ENCODE results near the gene RFX6. TPM values are rescaled to one million over a fixed set of nuclear protein-coding genes. Genes with fewer than 3 reads are reported as not detected.

The RFX6 gene
- total and polyA plus RNA-seq, 10 of the 15 experiments (the other 5 are each of a cell fraction or from before 2014, with no cell fraction given): not detected

DNA sequence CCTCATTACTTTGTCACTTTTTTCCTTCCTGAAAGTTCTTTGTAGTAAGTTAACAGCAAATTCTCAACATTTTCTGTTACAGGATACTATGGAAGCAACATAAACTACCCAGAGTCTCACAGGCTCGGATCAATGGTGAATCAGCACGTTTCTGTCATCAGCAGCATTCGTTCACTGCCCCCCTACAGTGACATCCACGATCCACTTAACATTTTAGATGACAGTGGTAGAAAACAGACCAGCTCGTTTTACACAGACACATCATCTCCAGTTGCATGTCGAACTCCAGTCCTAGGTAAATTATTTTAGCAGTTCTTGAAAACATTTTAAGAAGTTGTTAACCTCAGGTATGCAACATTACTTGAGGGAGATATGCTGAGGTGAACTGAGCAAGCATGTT lies 51.6 kb downstream of the RFX6 start:
- CTCF ChIA-PET: no interaction called here
- Histone ChIP-seq H3K27me3 (replicated peaks in 1 of 2; ENCODE audit: control insufficient read depth in 2 of 2, insufficient read depth in 2 of 2, low read length in 1 of 2) (no peaks in the 10 kb centered on the region; a peak in 1 of 4 replicates), H3K9ac (ENCODE audit: control insufficient read depth, insufficient read depth, low read length) (no peak overlapping the region), H3K27ac (ENCODE audit: control insufficient read depth, insufficient read depth) (no peak overlapping the region), H3K36me3 (ENCODE audit: control insufficient read depth in 2 of 2, insufficient read depth in 2 of 2, low read length in 1 of 2) (no peaks in the 10 kb centered on the region), H2AFZ (ENCODE audit: control insufficient read depth, low read depth, low read length) (no peak overlapping the region), H3K4me2 (ENCODE audit: control insufficient read depth, insufficient read depth) (no peak overlapping the region), H3K79me2 (ENCODE audit: control insufficient read depth, insufficient read depth, low read length) (no peaks in the 10 kb centered on the region), H3K4me1 (ENCODE audit: control insufficient read depth, insufficient read depth, low read length) (no peaks in the 10 kb centered on the region), H3K9me3 (replicated peaks; ENCODE audit: control insufficient read depth, insufficient read depth, low read length) (no peaks in the 10 kb centered on the region), H3K4me3 (no peak overlapping the region), H4K20me1 (ENCODE audit: control insufficient read depth, insufficient read depth) (no peaks in the 10 kb centered on the region)
- RAD21 ChIA-PET (ENCODE audit: unreplicated experiment): no interaction called here
- in situ Hi-C loops (cut with MboI) (no loop called here), intact Hi-C loops (cut with micrococcal nuclease; ENCODE audit: unreplicated experiment) (no loop called here)
- DNase-seq (ENCODE audit: low read depth, low spot score): no peak
- SMC1A ChIA-PET (ENCODE audit: uncharacterized antibody, unreplicated experiment): no interaction called here
- no peak for TF ChIP-seq NFIC (IDR thresholded peaks at IDR 0.05; ENCODE audit: low read depth, low read length)
- TF ChIP-seq, protein P1, sequence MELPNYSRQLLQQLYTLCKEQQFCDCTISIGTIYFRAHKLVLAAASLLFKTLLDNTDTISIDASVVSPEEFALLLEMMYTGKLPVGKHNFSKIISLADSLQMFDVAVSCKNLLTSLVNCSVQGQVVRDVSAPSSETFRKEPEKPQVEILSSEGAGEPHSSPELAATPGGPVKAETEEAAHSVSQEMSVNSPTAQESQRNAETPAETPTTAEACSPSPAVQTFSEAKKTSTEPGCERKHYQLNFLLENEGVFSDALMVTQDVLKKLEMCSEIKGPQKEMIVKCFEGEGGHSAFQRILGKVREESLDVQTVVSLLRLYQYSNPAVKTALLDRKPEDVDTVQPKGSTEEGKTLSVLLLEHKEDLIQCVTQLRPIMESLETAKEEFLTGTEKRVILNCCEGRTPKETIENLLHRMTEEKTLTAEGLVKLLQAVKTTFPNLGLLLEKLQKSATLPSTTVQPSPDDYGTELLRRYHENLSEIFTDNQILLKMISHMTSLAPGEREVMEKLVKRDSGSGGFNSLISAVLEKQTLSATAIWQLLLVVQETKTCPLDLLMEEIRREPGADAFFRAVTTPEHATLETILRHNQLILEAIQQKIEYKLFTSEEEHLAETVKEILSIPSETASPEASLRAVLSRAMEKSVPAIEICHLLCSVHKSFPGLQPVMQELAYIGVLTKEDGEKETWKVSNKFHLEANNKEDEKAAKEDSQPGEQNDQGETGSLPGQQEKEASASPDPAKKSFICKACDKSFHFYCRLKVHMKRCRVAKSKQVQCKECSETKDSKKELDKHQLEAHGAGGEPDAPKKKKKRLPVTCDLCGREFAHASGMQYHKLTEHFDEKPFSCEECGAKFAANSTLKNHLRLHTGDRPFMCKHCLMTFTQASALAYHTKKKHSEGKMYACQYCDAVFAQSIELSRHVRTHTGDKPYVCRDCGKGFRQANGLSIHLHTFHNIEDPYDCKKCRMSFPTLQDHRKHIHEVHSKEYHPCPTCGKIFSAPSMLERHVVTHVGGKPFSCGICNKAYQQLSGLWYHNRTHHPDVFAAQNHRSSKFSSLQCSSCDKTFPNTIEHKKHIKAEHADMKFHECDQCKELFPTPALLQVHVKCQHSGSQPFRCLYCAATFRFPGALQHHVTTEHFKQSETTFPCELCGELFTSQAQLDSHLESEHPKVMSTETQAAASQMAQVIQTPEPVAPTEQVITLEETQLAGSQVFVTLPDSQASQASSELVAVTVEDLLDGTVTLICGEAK (IDR thresholded peaks at IDR 0.05; ENCODE audit: borderline replicate concordance): no peak
- TF ChIP-seq ASH2L (IDR thresholded peaks at IDR 0.05; ENCODE audit: borderline replicate concordance, low read depth): no peak
- no peak for TF ChIP-seq CBFB (IDR thresholded peaks at IDR 0.05; ENCODE audit: low read depth)
- TF ChIP-seq SREBF1 (IDR thresholded peaks at IDR 0.05; ENCODE audit: low read length): no peak
- TF ChIP-seq RB1 (IDR thresholded peaks at IDR 0.05; ENCODE audit: borderline replicate concordance): no peak
- TF ChIP-seq CREB1 (IDR thresholded peaks at IDR 0.05; ENCODE audit: low read depth): no peak
- no peak for TF ChIP-seq EZH2 (IDR thresholded peaks at IDR 0.05; ENCODE audit: borderline replicate concordance, control insufficient read depth, low read depth, low read length)
- TF ChIP-seq TAF1 (IDR thresholded peaks at IDR 0.05; ENCODE audit: borderline replicate concordance, low read depth, low read length): no peak
- no peak for TF ChIP-seq TCF3 (IDR thresholded peaks at IDR 0.05; ENCODE audit: borderline replicate concordance, insufficient read depth, low read depth, low read length)
- no peak for TF ChIP-seq PAX8 (IDR thresholded peaks at IDR 0.05)
- TF ChIP-seq RBBP5 (conservative IDR thresholded peaks at IDR 0.05): no peak
- TF ChIP-seq SMAD1 (IDR thresholded peaks at IDR 0.05; ENCODE audit: low read depth, partially characterized antibody): no peak
- no peak for TF ChIP-seq ZZZ3 (IDR thresholded peaks at IDR 0.05; ENCODE audit: control insufficient read depth, insufficient read length, low read depth)
- TF ChIP-seq, protein P2, sequence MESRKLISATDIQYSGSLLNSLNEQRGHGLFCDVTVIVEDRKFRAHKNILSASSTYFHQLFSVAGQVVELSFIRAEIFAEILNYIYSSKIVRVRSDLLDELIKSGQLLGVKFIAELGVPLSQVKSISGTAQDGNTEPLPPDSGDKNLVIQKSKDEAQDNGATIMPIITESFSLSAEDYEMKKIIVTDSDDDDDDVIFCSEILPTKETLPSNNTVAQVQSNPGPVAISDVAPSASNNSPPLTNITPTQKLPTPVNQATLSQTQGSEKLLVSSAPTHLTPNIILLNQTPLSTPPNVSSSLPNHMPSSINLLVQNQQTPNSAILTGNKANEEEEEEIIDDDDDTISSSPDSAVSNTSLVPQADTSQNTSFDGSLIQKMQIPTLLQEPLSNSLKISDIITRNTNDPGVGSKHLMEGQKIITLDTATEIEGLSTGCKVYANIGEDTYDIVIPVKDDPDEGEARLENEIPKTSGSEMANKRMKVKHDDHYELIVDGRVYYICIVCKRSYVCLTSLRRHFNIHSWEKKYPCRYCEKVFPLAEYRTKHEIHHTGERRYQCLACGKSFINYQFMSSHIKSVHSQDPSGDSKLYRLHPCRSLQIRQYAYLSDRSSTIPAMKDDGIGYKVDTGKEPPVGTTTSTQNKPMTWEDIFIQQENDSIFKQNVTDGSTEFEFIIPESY (IDR thresholded peaks at IDR 0.05): no peak
- FAIRE-seq: no peak
- 0% methylated on average over 6 of the region's 6 CpGs for WGBS (ENCODE audit: insufficient coverage, insufficient replicate concordance, low lambda C conversion rate, missing lambda C conversion rate)
- no peak for ATAC-seq
- BruUV-seq (replicated peaks): no TSS peak
- POLR2A ChIA-PET: no interaction called here

All from GM12878 (cell line).